DND-41 (cell line): ENCODE results near the gene SLC22A1.

ENCODE experiments used
- CTCF ChIP-seq: IDR thresholded peaks from 2 replicates; pipeline ENCODE4 v1.5.1; 2012; ENCODE audit warnings: borderline replicate concordance, low read length, moderate library complexity, mild to moderate bottlenecking; ENCODE audit not compliant: poor library complexity, severe bottlenecking; ENCODE audit errors: extremely low read depth
- EZH2 ChIP-seq: IDR thresholded peaks from 3 replicates; pipeline ENCODE4 v1.6.1; 2012; ENCODE audit warnings: borderline replicate concordance, low read depth, mild to moderate bottlenecking, moderate library complexity, low read length, inconsistent platforms; ENCODE audit not compliant: severe bottlenecking

- TF ChIP-seq CTCF = no peak
- TF ChIP-seq EZH2 = no peak
Observed at GRCh38 chr6:160202411-160202810, 80.8 kb downstream of the SLC22A1 start.
